K562 (cell line): ENCODE measurements around the gene BMPR2. TPM values are rescaled to one million over a fixed set of nuclear protein-coding genes. Genes with fewer than 3 reads are reported as not detected.

Experiments
- ATAC-seq: fragments of 200-7000 bp; cut with Tn5 transposase; 3 replicates; pipeline ENCODE4 v1.9.1; 2020; ENCODE audit warnings: moderate library complexity
- BruUV-seq: library from RNA; stranded (reverse); fragments of 400-500 nt; replicated peaks from 2 replicates; lab custom pipeline; 2021; lab: Mats Ljungman, UMichigan
- CTCF ChIA-PET: fragments of 300-600 bp; formaldehyde crosslinking; extraction: SDS; loops from one replicate; lab custom pipeline; 2021; ENCODE audit warnings: low intra/inter-chr PET ratio; lab: Yijun Ruan, JAX
- POLR2A ChIA-PET: fragments of 300-600, 350-650 bp; sonication (Branson Sonifier 250); formaldehyde crosslinking; extraction: SDS; loops from one replicate; lab custom pipeline; 2021; ENCODE audit warnings: antibody characterized with exemption, inconsistent platforms; lab: Yijun Ruan, JAX
- DNase-seq, 4 experiments: peaks; one replicate each; pipeline versions ENCODE4 v3.0.0 to v3.0.0-alpha.2; 2011 to 2018; ENCODE audit warnings: low spot score in 3 of 4, mixed read lengths in 3 of 4; ENCODE audit errors: extremely low read depth in 1 of 4
- FAIRE-seq: peaks from 2 replicates; lab custom pipeline; 2011; peaks lifted over from hg19 to GRCh38; lab: Jason Lieb, UNC
- H2AFZ ChIP-seq: 2 replicates; pipeline ENCODE4 v1.6.0; 2011; ENCODE audit warnings: low read depth, low read length, control low read depth, inconsistent platforms
- H3K27ac ChIP-seq: fragments of 200-600 bp; 3 replicates; pipeline ENCODE4 v1.8.0; 2011; ENCODE audit warnings: low read depth, mild to moderate bottlenecking, control low read depth, inconsistent platforms, low read length, moderate library complexity, mixed read lengths; ENCODE audit errors: extremely low read depth
- H3K27me3 ChIP-seq, 2 experiments: fragments of 300-600 bp in 1 of 2; 2 replicates in 1 of 2; 3 replicates in 1 of 2; pipeline versions ENCODE4 v1.6.0 to v1.8.0; 2011; ENCODE audit warnings: inconsistent platforms in 2 of 2, low read length in 2 of 2, mild to moderate bottlenecking in 1 of 2, mixed read lengths in 1 of 2, moderate library complexity in 1 of 2; ENCODE audit not compliant: control insufficient read depth in 2 of 2, insufficient read depth in 2 of 2
- H3K36me3 ChIP-seq: fragments of 300-600 bp; 3 replicates; pipeline ENCODE4 v1.8.0; 2011; ENCODE audit warnings: mild to moderate bottlenecking, low read length, inconsistent platforms; ENCODE audit not compliant: control insufficient read depth, insufficient read depth
- H3K4me1 ChIP-seq, 2 experiments: fragments of 200-600 bp in 1 of 2; replicated peaks in 1 of 2; 2 replicates in 1 of 2; 3 replicates in 1 of 2; pipeline versions ENCODE4 v1.5.1 to v1.8.0; 2011; ENCODE audit warnings: inconsistent platforms in 2 of 2, low read length in 2 of 2, mild to moderate bottlenecking in 1 of 2, mixed read lengths in 1 of 2, moderate library complexity in 1 of 2; ENCODE audit not compliant: control insufficient read depth in 2 of 2, insufficient read depth in 2 of 2
- H3K4me2 ChIP-seq: 2 replicates; pipeline ENCODE4 v1.6.1; 2011; ENCODE audit warnings: low read length, control low read depth, inconsistent platforms, mixed read lengths; ENCODE audit not compliant: insufficient read depth
- H3K4me3 ChIP-seq: fragments of 200-600 bp; sonication (generic), shearing (Covaris generic); 2 replicates; pipeline ENCODE4 v1.5.1; 2016; ENCODE audit warnings: control low read depth, inconsistent platforms
- H3K79me2 ChIP-seq: fragments of 200-600 bp; 3 replicates; pipeline ENCODE4 v1.8.0; 2011; ENCODE audit warnings: low read length, inconsistent platforms; ENCODE audit not compliant: control insufficient read depth, insufficient read depth
- H3K9ac ChIP-seq, 2 experiments: 2 replicates each; pipeline versions ENCODE4 v1.6.0 to v1.6.1; 2011; ENCODE audit warnings: low read depth in 2 of 2, low read length in 2 of 2, control low read depth in 1 of 2, inconsistent platforms in 1 of 2, mild to moderate bottlenecking in 1 of 2, mixed read lengths in 1 of 2; ENCODE audit not compliant: insufficient read depth in 1 of 2
- H3K9me1 ChIP-seq: one replicate; pipeline ENCODE4 v1.6.0; 2011; ENCODE audit warnings: inconsistent platforms, mild to moderate bottlenecking, low read length, moderate library complexity; ENCODE audit not compliant: control insufficient read depth, insufficient read depth
- H3K9me3 ChIP-seq: replicated peaks from 2 replicates; pipeline ENCODE4 v1.5.1; 2011; ENCODE audit warnings: low read depth, low read length, inconsistent platforms; ENCODE audit not compliant: control insufficient read depth, insufficient read depth
- H4K20me1 ChIP-seq: replicated peaks from 2 replicates; pipeline ENCODE4 v1.6.1; 2011; ENCODE audit warnings: low read length, inconsistent platforms, mixed read lengths; ENCODE audit not compliant: control insufficient read depth, insufficient read depth
- ASH1L ChIP-seq: fragments of 450-650 bp; IDR thresholded peaks from 2 replicates; pipeline ENCODE4 v1.6.1; 2018; ENCODE audit warnings: borderline replicate concordance, mild to moderate bottlenecking, low read depth; ENCODE audit not compliant: partially characterized antibody
- E2F5 ChIP-seq: sonication (generic); formaldehyde crosslinking; IDR thresholded peaks from 2 replicates; pipeline ENCODE4 v1.8.0; 2022; ENCODE audit warnings: mild to moderate bottlenecking, missing genetic modification reagents
- ELF2 ChIP-seq: fragments of 250-450 bp; sonication (Bioruptor Pico); IDR thresholded peaks from 2 replicates; pipeline ENCODE4 v1.5.0; 2021; ENCODE audit warnings: mild to moderate bottlenecking
- EWSR1 ChIP-seq: fragments of 450-650 bp; IDR thresholded peaks from 2 replicates; pipeline ENCODE4 v1.6.1; 2018; ENCODE audit warnings: borderline replicate concordance, mild to moderate bottlenecking, low read depth, moderate library complexity; ENCODE audit not compliant: partially characterized antibody
- FOSL1 ChIP-seq: fragments of 200-800 bp; sonication (Bioruptor generic); conservative IDR thresholded peaks from 2 replicates; pipeline ENCODE4 v1.6.1; 2016; ENCODE audit warnings: missing genetic modification characterization, missing compliant biosample characterization
- FOXJ2 ChIP-seq: fragments of 200-800 bp; sonication (Bioruptor generic); IDR thresholded peaks from 2 replicates; pipeline ENCODE4 v1.6.1; 2016; ENCODE audit warnings: missing genetic modification characterization, missing compliant biosample characterization
- HDAC3 ChIP-seq: fragments of 450-650 bp; IDR thresholded peaks from 2 replicates; pipeline ENCODE4 v1.6.1; 2018; ENCODE audit warnings: borderline replicate concordance, mild to moderate bottlenecking, moderate library complexity; ENCODE audit not compliant: partially characterized antibody
- HMGXB4 ChIP-seq: sonication (generic); formaldehyde crosslinking; IDR thresholded peaks from 2 replicates; pipeline ENCODE4 v1.8.1; 2023; ENCODE audit warnings: mild to moderate bottlenecking, missing genetic modification reagents
- KDM2B ChIP-seq: fragments of 250-450 bp; sonication (Bioruptor Pico); IDR thresholded peaks from 2 replicates; pipeline ENCODE4 v1.8.0; 2021; ENCODE audit warnings: mild to moderate bottlenecking, moderate library complexity
- MCM3 ChIP-seq: fragments of 450-650 bp; IDR thresholded peaks from 2 replicates; pipeline ENCODE4 v1.6.1; 2016
- MECOM ChIP-seq: fragments of 250-450 bp; sonication (Bioruptor Pico); IDR thresholded peaks from 2 replicates; pipeline ENCODE4 v1.8.0; 2022; ENCODE audit warnings: inconsistent platforms
- NFIC ChIP-seq: fragments of 450-650 bp; IDR thresholded peaks from 2 replicates; pipeline ENCODE4 v1.6.1; 2017; ENCODE audit warnings: mild to moderate bottlenecking, inconsistent platforms
- SIN3B ChIP-seq: fragments of 450-650 bp; IDR thresholded peaks from 2 replicates; pipeline ENCODE4 v1.6.1; 2017; ENCODE audit warnings: low read depth, mild to moderate bottlenecking, moderate library complexity
- TAF1 ChIP-seq: IDR thresholded peaks from 2 replicates; pipeline ENCODE4 v1.6.1; 2011; ENCODE audit warnings: mild to moderate bottlenecking, low read length, moderate library complexity; ENCODE audit not compliant: insufficient read depth, control insufficient read depth, severe bottlenecking; ENCODE audit errors: extremely low read depth
- U2AF2 ChIP-seq: fragments of 200-400 bp; formaldehyde crosslinking; optimal IDR thresholded peaks from 2 replicates; pipeline ENCODE3; 2017; ENCODE audit warnings: low read depth, mild to moderate bottlenecking, low read length
- ZBTB5 ChIP-seq: fragments of 450-650 bp; IDR thresholded peaks from 2 replicates; pipeline ENCODE4 v1.6.1; 2017; ENCODE audit warnings: antibody characterized with exemption
- ZNF12 ChIP-seq: sonication (generic); formaldehyde crosslinking; IDR thresholded peaks from 2 replicates; pipeline ENCODE4 v1.4.0; 2020; ENCODE audit warnings: mild to moderate bottlenecking, missing genetic modification reagents
- ZNF133 ChIP-seq: fragments of 250-450 bp; sonication (Bioruptor Pico); IDR thresholded peaks from 2 replicates; pipeline ENCODE4 v1.4.0; 2020; ENCODE audit warnings: mild to moderate bottlenecking
- ZNF280A ChIP-seq: fragments of 450-650 bp; IDR thresholded peaks from 2 replicates; pipeline ENCODE4 v1.6.1; 2018; ENCODE audit warnings: mild to moderate bottlenecking, low read depth; ENCODE audit not compliant: partially characterized antibody
- WGBS: fragments of 100-300 bp; shearing (Covaris generic); methylation state at CpG from one replicate; pipeline ENCODE4 v1.1.6; 2016; ENCODE audit warnings: low coverage, mixed read lengths; ENCODE audit not compliant: insufficient coverage; ENCODE audit errors: missing lambda C conversion rate; 5-methylcytosine and 5-hydroxymethylcytosine counted together
- in situ Hi-C: fragments of 300-500 bp; cut with MboI; formaldehyde crosslinking; loops from 4 replicates; pipeline ENCODE4 v1.15.0; 2018; ENCODE audit warnings: inconsistent platforms, mixed read lengths
- intact Hi-C: fragments of 100-400 bp; cut with micrococcal nuclease; formaldehyde crosslinking; loops from 2 replicates; pipeline ENCODE4 v1.14.2; 2022
- polyA plus RNA-seq, 8 experiments: library from polyadenylated mRNA; depleted of rRNA in 4 of 8; stranded (reverse) in 5 of 8; unstranded in 3 of 8; fragments of >200 nt; fragmentation: Nextera tagmentation in 2 of 8; fragmentation: Illumina TruSeq in 1 of 8; extraction: Ambion mirVana in 2 of 8; extraction: Trizol in 1 of 8; gene quantifications; 2 replicates each; pipeline versions ENCODE4 v1.2.1 to v1.2.3, GENCODE V29; 2011 to 2014; ENCODE audit warnings: inconsistent platforms in 1 of 8, missing spikeins in 1 of 8
- total RNA-seq, 7 experiments: library from RNA; depleted of rRNA in 6 of 7; stranded (reverse); fragments of >200 nt in 6 of 7; fragmentation: Illumina TruSeq in 2 of 7; extraction: Trizol in 2 of 7; gene quantifications; 2 replicates each; pipeline versions ENCODE4 v1.2.1 to v1.2.3, GENCODE V29; 2011 to 2021; ENCODE audit warnings: low replicate concordance in 1 of 7

BMPR2 gene
- total and polyA plus RNA-seq, 9 of the 15 experiments (the other 6 are each of a cell fraction or from before 2014, with no cell fraction given): 0.73 to 5.0 (median 3.3) TPM

DNA sequence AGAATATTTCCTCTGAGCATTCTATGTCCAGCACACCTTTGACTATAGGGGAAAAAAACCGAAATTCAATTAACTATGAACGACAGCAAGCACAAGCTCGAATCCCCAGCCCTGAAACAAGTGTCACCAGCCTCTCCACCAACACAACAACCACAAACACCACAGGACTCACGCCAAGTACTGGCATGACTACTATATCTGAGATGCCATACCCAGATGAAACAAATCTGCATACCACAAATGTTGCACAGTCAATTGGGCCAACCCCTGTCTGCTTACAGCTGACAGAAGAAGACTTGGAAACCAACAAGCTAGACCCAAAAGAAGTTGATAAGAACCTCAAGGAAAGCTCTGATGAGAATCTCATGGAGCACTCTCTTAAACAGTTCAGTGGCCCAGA, 179.2 kb downstream of the BMPR2 start:
- H2AFZ ChIP-seq: no peak overlapping the region
- 0 out of 3 replicates have a peak, but pooled peaks cover 3% of the 10 kb centered on the region for H3K36me3 ChIP-seq
- no peaks in the 10 kb centered on the region for H3K79me2 ChIP-seq
- H3K9ac ChIP-seq: no peak overlapping the region
- no peak overlapping the region for H3K27ac ChIP-seq
- DNase-seq (no peak), FAIRE-seq (no peak), ATAC-seq (no peak)
- ChIA-PET POLR2A (no interaction called here), CTCF (no interaction called here)
- no peaks in the 10 kb centered on the region for H3K4me1 ChIP-seq
- BruUV-seq: no TSS peak
- intact Hi-C loops: no loop called here
- 44% methylated on average over 4 of the region's 4 CpGs for WGBS
- no peak overlapping the region for H3K4me3 ChIP-seq
- no peak for TF ChIP-seq FOXJ2
- no peak for TF ChIP-seq KDM2B
- TF ChIP-seq HDAC3: no peak
- TF ChIP-seq ASH1L: no peak
- no peak for TF ChIP-seq ELF2 (CRISPR knock-in tag)
- no peak for TF ChIP-seq U2AF2
- no peak for TF ChIP-seq ZNF12
- TF ChIP-seq NFIC: no peak
- no peak for TF ChIP-seq ZBTB5
- no peak for TF ChIP-seq ZNF280A
- TF ChIP-seq EWSR1: no peak
- no peak for TF ChIP-seq MECOM (CRISPR knock-in tag)
- no peak for TF ChIP-seq ZNF133
- TF ChIP-seq MCM3: no peak
- TF ChIP-seq E2F5: no peak
- no peak for TF ChIP-seq FOSL1
- no peak for TF ChIP-seq TAF1
- TF ChIP-seq HMGXB4 (CRISPR knock-in tag): no peak
- TF ChIP-seq SIN3B: no peak
- no peaks in the 10 kb centered on the region for H3K9me3 ChIP-seq
- no peak overlapping the region for H3K4me2 ChIP-seq
- no peaks in the 10 kb centered on the region for H3K27me3 ChIP-seq
- no peaks in the 10 kb centered on the region for H4K20me1 ChIP-seq
- H3K9me1 ChIP-seq: no peaks in the 10 kb centered on the region
- in situ Hi-C loops: no loop called here
